ENCODE results near the gene C16orf95.

- TF ChIP-seq POLR2A (IDR thresholded peaks at IDR 0.05), result no peak
- TF ChIP-seq CTCF (IDR thresholded peaks at IDR 0.05), result no peak
Observed at GRCh38 chr16:87327798-87328495, 10.8 kb upstream of the C16orf95 start.
